ENCODE measurements around the gene TSPAN16. TPM values are rescaled to one million over a fixed set of nuclear protein-coding genes. Genes with fewer than 3 reads are reported as not detected.

TSPAN16 gene
- total RNA-seq, 1 experiment from 2014 or later, result not detected

- no peak overlapping the region for H2BK20ac ChIP-seq (ENCODE audit: low read depth, low read length, poor library complexity, severe bottlenecking)
- H3T11ph ChIP-seq (ENCODE audit: low read length), result no peak overlapping the region
- H2BK12ac ChIP-seq (ENCODE audit: insufficient read length, low read depth, low read length), result no peak overlapping the region
- no peaks in the 10 kb centered on the region for H3K27me3 ChIP-seq (ENCODE audit: insufficient read depth, low read length)
- H4K8ac ChIP-seq (replicated peaks; ENCODE audit: insufficient read length, low read depth, low read length), result no peak overlapping the region
- no peak for TF ChIP-seq CTCF (conservative IDR thresholded peaks at IDR 0.05)
- peaks cover 9% of the 10 kb centered on the region for H3K23me2 ChIP-seq (ENCODE audit: insufficient read length, low read depth, low read length, poor library complexity, severe bottlenecking)
- H2BK15ac ChIP-seq (ENCODE audit: low read depth, low read length), result no peak overlapping the region
- no peaks in the 10 kb centered on the region for H3K79me2 ChIP-seq (ENCODE audit: insufficient read depth, low read length)
- no peak overlapping the region for H3K14ac ChIP-seq (ENCODE audit: insufficient read depth, low read length)
- no peak overlapping the region for H2AFZ ChIP-seq (ENCODE audit: low read length)
- Mint-ChIP-seq H3K27me3 (ENCODE audit: low read depth) (peaks cover 2% of the 10 kb centered on the region; the same call in 1 of the 2 replicates), H3K4me3 (no peak overlapping the region), H3K36me3 (ENCODE audit: insufficient read depth in 1 of 3, low read depth in 3 of 3) (no peaks in the 10 kb centered on the region; a peak in 1 of 7 replicates), H3K4me1 (peaks cover 12 to 23% of the 10 kb centered on the region in 2 experiments), H3K27ac (peak overlapping the region in 2 of 3 experiments; percentile 34 to 38; a peak in 2 of 7 replicates), H3K9me3 (no peaks in the 10 kb centered on the region)
- no peak overlapping the region for H2BK5ac ChIP-seq (ENCODE audit: insufficient read length, low read length)
- H3K56ac ChIP-seq (ENCODE audit: insufficient read length, low read depth, low read length), result no peak overlapping the region
- H3K18ac ChIP-seq (ENCODE audit: insufficient read length, low read depth, low read length), result no peak overlapping the region
- H3K4me1 ChIP-seq (ENCODE audit: insufficient read depth, low read length), result no peaks in the 10 kb centered on the region
- no peak overlapping the region for H2BK120ac ChIP-seq (ENCODE audit: low read depth, low read length, poor library complexity, severe bottlenecking)
- H4K91ac ChIP-seq (ENCODE audit: insufficient read length, low read depth, low read length), result no peak overlapping the region
- no peak overlapping the region for H3K4ac ChIP-seq (ENCODE audit: low read depth, low read length)
- no peak for DNase-seq
- H3K23ac ChIP-seq (ENCODE audit: insufficient read length, low read depth, low read length), result no peak overlapping the region
- no peak overlapping the region for H3K4me2 ChIP-seq (ENCODE audit: insufficient read depth, insufficient read length, low read length)
- H2AK5ac ChIP-seq (ENCODE audit: insufficient read length, low read length), result no peak overlapping the region
- no CpG with 5 or more reads among the region's 6 CpGs for WGBS (ENCODE audit: extremely low coverage, insufficient read length, low lambda C conversion rate)
- H3K79me1 ChIP-seq (ENCODE audit: insufficient read depth, low read depth, low read length, poor library complexity, severe bottlenecking), result no peaks in the 10 kb centered on the region
- H3K9me3 ChIP-seq (ENCODE audit: control insufficient read depth, low read depth, low read length), result no peaks in the 10 kb centered on the region
- H4K20me1 ChIP-seq (ENCODE audit: control insufficient read depth, insufficient read depth, insufficient read length), result no peaks in the 10 kb centered on the region
- no peak overlapping the region for H3K9ac ChIP-seq (ENCODE audit: extremely low read depth, insufficient read length, low read length)
- H4K5ac ChIP-seq (ENCODE audit: insufficient read length, low read depth, low read length), result no peak overlapping the region
- H3K27ac ChIP-seq (ENCODE audit: insufficient read length, low read depth, low read length), result no peak overlapping the region
Measured at GRCh38 chr19:11265177-11265784, 30.7 kb upstream of the TSPAN16 start.

Measured in H9 (cell line).